HL-60 (cell line): ENCODE results near the gene PFDN6.

Experiments used
- GABPA ChIP-seq: IDR thresholded peaks from 2 replicates; pipeline ENCODE4 v1.6.1; 2012; ENCODE audit warnings: low read depth
- POLR2AphosphoS5 ChIP-seq: IDR thresholded peaks from 2 replicates; pipeline ENCODE4 v1.6.1; 2012; ENCODE audit warnings: low read depth
- SPI1 ChIP-seq: IDR thresholded peaks from 2 replicates; pipeline ENCODE4 v1.6.1; 2012; ENCODE audit warnings: low read depth, mild to moderate bottlenecking, borderline replicate concordance
- TF ChIP-seq, protein P1 (sequence below): IDR thresholded peaks from one replicate; pipeline ENCODE4 v1.5.1; 2011; ENCODE audit warnings: low read length, control low read depth, inconsistent platforms; ENCODE audit not compliant: insufficient read depth
- TF ChIP-seq, protein P2 (sequence below): IDR thresholded peaks from 2 replicates; pipeline ENCODE4 v1.6.1; 2012; ENCODE audit warnings: low read depth; ENCODE audit not compliant: insufficient replicate concordance

DNA sequence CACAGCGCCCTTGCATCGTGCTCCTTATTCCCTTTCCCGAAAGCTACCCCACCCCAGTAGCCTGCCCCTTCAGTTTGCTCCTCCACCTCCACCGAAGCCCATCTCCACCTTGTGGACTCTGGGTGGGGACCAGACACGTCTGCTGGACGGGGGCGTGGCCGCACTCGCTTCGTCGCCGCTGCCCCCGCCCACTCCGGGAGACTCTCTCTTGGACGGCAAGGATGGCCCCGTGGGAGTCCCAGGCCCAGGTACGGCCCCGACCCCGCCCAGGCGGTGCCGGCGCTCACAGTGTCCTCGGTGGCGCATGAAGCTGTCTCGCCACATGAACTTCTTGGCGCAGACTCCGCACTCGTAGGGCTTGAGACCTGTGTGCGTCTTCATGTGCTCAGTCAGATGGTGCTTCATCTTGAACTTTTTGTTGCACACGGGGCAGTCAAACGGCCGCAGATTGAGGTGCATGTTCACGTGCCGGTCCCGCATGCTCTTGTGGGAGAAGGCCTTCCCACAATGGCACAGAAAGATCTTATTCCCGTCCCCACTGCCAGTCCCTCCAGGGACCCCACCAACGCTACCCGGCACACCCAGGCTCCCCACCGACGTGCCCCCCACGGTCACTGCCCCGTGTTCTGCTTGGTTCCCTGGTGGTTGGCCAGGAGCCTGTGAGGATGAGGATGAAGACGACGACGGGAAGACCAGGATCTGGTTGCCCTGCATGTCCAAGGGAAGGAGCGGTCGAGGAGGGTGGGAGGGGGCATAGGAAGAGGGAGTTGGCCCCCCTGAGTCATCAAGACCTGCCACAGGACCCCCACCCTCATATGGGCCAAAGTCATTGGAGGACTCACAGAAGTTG lies 25.8 kb downstream of the PFDN6 start:
- TF ChIP-seq POLR2AphosphoS5: no peak
- TF ChIP-seq, protein P1, sequence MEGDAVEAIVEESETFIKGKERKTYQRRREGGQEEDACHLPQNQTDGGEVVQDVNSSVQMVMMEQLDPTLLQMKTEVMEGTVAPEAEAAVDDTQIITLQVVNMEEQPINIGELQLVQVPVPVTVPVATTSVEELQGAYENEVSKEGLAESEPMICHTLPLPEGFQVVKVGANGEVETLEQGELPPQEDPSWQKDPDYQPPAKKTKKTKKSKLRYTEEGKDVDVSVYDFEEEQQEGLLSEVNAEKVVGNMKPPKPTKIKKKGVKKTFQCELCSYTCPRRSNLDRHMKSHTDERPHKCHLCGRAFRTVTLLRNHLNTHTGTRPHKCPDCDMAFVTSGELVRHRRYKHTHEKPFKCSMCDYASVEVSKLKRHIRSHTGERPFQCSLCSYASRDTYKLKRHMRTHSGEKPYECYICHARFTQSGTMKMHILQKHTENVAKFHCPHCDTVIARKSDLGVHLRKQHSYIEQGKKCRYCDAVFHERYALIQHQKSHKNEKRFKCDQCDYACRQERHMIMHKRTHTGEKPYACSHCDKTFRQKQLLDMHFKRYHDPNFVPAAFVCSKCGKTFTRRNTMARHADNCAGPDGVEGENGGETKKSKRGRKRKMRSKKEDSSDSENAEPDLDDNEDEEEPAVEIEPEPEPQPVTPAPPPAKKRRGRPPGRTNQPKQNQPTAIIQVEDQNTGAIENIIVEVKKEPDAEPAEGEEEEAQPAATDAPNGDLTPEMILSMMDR: no peak
- TF ChIP-seq GABPA: no peak
- TF ChIP-seq, protein P2, sequence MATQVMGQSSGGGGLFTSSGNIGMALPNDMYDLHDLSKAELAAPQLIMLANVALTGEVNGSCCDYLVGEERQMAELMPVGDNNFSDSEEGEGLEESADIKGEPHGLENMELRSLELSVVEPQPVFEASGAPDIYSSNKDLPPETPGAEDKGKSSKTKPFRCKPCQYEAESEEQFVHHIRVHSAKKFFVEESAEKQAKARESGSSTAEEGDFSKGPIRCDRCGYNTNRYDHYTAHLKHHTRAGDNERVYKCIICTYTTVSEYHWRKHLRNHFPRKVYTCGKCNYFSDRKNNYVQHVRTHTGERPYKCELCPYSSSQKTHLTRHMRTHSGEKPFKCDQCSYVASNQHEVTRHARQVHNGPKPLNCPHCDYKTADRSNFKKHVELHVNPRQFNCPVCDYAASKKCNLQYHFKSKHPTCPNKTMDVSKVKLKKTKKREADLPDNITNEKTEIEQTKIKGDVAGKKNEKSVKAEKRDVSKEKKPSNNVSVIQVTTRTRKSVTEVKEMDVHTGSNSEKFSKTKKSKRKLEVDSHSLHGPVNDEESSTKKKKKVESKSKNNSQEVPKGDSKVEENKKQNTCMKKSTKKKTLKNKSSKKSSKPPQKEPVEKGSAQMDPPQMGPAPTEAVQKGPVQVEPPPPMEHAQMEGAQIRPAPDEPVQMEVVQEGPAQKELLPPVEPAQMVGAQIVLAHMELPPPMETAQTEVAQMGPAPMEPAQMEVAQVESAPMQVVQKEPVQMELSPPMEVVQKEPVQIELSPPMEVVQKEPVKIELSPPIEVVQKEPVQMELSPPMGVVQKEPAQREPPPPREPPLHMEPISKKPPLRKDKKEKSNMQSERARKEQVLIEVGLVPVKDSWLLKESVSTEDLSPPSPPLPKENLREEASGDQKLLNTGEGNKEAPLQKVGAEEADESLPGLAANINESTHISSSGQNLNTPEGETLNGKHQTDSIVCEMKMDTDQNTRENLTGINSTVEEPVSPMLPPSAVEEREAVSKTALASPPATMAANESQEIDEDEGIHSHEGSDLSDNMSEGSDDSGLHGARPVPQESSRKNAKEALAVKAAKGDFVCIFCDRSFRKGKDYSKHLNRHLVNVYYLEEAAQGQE: no peak
- TF ChIP-seq SPI1: no peak
